RWPE2 (cell line): ENCODE data around the gene ABCG4.

Source experiments
- ATAC-seq: fragments of 200-7000 bp; cut with Tn5 transposase; 3 replicates; pipeline ENCODE4 v1.9.1; 2021; ENCODE audit warnings: low read depth
- DNase-seq: peaks from one replicate; pipeline ENCODE4 v3.0.0-alpha.2; 2020; ENCODE audit warnings: low spot score
- H3K27ac ChIP-seq: fragments of 450-650 bp; 2 replicates; pipeline ENCODE4 v1.5.1; 2017; ENCODE audit warnings: mild to moderate bottlenecking; ENCODE audit not compliant: poor library complexity, severe bottlenecking
- H3K27me3 ChIP-seq: fragments of 250-450 bp; sonication (Bioruptor Pico); 2 replicates; pipeline ENCODE4 v1.5.1; 2021; ENCODE audit warnings: mild to moderate bottlenecking, moderate library complexity; ENCODE audit not compliant: insufficient read depth, poor library complexity, severe bottlenecking
- H3K36me3 ChIP-seq: fragments of 250-450 bp; sonication (Bioruptor Pico); 2 replicates; pipeline ENCODE4 v1.5.1; 2020; ENCODE audit warnings: low read depth, mild to moderate bottlenecking, moderate library complexity
- H3K4me1 ChIP-seq: fragments of 250-450 bp; sonication (Bioruptor Pico); 2 replicates; pipeline ENCODE4 v1.5.1; 2021; ENCODE audit warnings: mild to moderate bottlenecking, moderate library complexity; ENCODE audit not compliant: insufficient read depth, poor library complexity, severe bottlenecking
- H3K4me3 ChIP-seq: fragments of 250-450 bp; sonication (Bioruptor Pico); 2 replicates; pipeline ENCODE4 v1.5.1; 2021; ENCODE audit warnings: mild to moderate bottlenecking, moderate library complexity; ENCODE audit not compliant: severe bottlenecking
- H3K9me3 ChIP-seq: fragments of 250-450 bp; sonication (Bioruptor Pico); 2 replicates; pipeline ENCODE4 v1.5.1; 2021; ENCODE audit warnings: mild to moderate bottlenecking, moderate library complexity; ENCODE audit not compliant: severe bottlenecking
- TF ChIP-seq, protein P1 (sequence below): fragments of 450-650 bp; IDR thresholded peaks from one replicate; pipeline ENCODE4 v1.5.1; 2017; ENCODE audit warnings: mild to moderate bottlenecking, moderate library complexity; ENCODE audit not compliant: poor library complexity, severe bottlenecking

The ABCG4 gene

DNA sequence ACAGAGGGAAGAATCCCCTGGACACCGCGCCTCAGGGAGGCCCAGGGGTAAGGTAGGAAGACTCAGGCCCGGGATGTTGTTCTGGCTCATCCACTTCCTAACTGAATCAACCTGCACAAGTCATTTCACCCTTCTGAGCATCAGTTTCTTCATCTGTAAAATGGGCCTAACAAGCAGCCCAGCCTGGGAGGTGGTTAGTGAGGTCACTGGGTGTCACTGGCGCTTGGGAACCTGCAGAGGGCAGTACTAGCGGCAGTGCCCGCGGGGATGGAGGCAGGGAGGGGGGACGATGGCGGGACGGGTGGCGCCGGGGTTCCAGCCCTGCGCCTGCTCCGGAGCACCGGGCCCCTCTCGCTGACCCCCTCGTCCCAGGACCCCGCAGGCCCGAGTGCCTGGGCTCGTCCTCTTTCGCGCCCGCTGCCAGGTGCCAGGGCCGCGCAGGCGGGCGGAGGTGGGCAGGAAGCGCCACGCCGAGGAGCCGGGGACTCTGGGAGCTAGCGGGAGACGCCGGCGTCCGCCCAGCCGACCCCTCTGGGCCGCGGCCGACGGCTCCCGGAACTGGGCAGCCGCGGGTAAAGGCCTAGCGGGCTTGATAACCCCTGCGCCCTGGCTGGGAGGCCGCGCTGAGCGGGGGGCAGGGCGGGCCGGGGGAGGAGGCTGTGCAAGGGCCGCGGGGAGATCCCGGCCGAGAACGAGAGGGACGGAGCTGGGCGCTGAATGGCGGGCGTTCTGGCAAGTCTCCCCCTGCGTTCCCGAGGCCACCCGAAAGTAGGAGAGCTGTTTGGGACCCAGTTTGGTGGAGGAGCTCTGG is 19.8 kb downstream of the ABCG4 start, which contains the start of gene NLRX1:
Gene NLRX1, plus strand, starts transcription at position 255 of the 811 bp plus-strand sequence. CDS start 2,679 bp downstream, outside the sequence.
- Histone ChIP-seq H3K27me3 (no peaks in the 10 kb centered on the region), H3K4me1 (peaks cover 5% of the 10 kb centered on the region), H3K4me3 (peak within 1 kb of the TSS; percentile 62), H3K9me3 (no peaks in the 10 kb centered on the region), H3K36me3 (no peaks in the 10 kb centered on the region), H3K27ac (peak within 1 kb of the TSS; percentile 69)
- ATAC-seq: peak; percentile 62
- TF ChIP-seq, protein P1, sequence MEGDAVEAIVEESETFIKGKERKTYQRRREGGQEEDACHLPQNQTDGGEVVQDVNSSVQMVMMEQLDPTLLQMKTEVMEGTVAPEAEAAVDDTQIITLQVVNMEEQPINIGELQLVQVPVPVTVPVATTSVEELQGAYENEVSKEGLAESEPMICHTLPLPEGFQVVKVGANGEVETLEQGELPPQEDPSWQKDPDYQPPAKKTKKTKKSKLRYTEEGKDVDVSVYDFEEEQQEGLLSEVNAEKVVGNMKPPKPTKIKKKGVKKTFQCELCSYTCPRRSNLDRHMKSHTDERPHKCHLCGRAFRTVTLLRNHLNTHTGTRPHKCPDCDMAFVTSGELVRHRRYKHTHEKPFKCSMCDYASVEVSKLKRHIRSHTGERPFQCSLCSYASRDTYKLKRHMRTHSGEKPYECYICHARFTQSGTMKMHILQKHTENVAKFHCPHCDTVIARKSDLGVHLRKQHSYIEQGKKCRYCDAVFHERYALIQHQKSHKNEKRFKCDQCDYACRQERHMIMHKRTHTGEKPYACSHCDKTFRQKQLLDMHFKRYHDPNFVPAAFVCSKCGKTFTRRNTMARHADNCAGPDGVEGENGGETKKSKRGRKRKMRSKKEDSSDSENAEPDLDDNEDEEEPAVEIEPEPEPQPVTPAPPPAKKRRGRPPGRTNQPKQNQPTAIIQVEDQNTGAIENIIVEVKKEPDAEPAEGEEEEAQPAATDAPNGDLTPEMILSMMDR: peak; percentile 87
- DNase-seq: no peak

DNA sequence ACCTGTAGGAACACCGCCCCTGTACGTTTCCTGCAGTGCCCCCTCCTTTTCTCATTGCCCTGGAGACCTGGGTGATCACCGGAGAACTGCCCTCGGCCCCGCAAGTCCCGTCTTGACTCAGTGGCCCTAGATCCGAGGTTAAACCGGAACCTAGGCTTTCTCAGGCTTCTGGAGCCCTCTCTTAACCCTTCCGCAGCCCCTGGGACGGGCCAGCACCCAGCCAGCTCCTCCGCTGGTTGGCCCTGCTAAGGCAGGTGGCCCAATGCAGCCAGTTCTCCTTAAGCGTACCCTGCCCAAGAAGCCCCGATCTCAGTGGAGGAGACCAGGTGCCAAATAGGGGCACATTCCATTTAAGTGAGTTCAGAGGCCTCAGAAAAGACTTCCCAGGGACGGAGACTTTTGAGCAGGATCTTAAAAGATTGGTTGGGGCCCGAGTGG is 20.4 kb downstream of the ABCG4 start:
- TF ChIP-seq, protein P1: no peak
- ATAC-seq: peak; percentile 67
- peak overlapping the region; percentile 62 for H3K4me3 ChIP-seq
- DNase-seq: no peak
- H3K4me1 ChIP-seq: peaks cover 5% of the 10 kb centered on the region
- H3K27ac ChIP-seq: peak overlapping the region; percentile 69
- no peaks in the 10 kb centered on the region for H3K36me3 ChIP-seq
- H3K9me3 ChIP-seq: no peaks in the 10 kb centered on the region
- no peaks in the 10 kb centered on the region for H3K27me3 ChIP-seq

DNA sequence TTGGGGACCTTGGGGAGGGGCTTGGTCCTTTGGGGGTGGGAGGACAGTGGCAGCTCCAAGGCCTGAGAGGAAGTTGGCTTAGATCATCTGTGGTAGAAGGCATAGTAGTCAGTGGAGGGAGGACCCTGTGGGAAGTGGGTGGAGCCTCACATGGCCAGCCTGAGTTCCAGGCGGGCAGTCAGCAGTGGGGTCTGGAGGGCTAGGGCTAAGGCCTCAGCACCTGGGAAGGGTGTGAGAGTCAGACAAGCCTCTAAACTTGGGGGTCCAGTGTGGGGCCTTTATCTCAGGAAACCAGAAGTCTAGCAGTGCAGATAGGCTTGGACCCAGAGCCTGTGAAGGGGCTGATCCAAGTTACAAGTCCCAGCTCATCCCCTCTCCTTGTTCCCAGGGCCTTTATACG is 23.7 kb downstream of the ABCG4 start:
- ATAC-seq (no peak), DNase-seq (no peak)
- peaks cover 7% of the 10 kb centered on the region; the same call in 1 of the 2 replicates for H3K36me3 ChIP-seq
- no peaks in the 10 kb centered on the region for H3K9me3 ChIP-seq
- no peak overlapping the region for H3K27ac ChIP-seq
- TF ChIP-seq, protein P1: no peak
- H3K27me3 ChIP-seq: no peaks in the 10 kb centered on the region
- H3K4me1 ChIP-seq: no peaks in the 10 kb centered on the region
- no peak overlapping the region for H3K4me3 ChIP-seq

DNA sequence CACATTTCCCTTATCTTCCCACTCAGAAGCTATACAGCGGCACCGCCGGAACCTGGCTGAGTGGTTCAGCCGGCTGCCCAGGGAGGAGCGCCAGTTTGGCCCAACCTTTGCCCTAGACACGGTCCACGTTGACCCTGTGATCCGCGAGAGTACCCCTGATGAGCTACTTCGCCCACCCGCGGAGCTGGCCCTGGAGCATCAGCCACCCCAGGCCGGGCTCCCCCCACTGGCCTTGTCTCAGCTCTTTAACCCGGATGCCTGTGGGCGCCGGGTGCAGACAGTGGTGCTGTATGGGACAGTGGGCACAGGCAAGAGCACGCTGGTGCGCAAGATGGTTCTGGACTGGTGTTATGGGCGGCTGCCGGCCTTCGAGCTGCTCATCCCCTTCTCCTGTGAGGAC is 24.6 kb downstream of the ABCG4 start:
- ATAC-seq (no peak), DNase-seq (no peak)
- Histone ChIP-seq H3K9me3 (no peaks in the 10 kb centered on the region), H3K4me1 (no peaks in the 10 kb centered on the region), H3K4me3 (no peak overlapping the region), H3K27ac (no peak overlapping the region), H3K36me3 (peaks cover 7% of the 10 kb centered on the region; the same call in 1 of the 2 replicates), H3K27me3 (no peaks in the 10 kb centered on the region)
- TF ChIP-seq, protein P1: no peak
